ENCODE results near the gene CCDC12. TPM values are rescaled to one million over a fixed set of nuclear protein-coding genes. Genes with fewer than 3 reads are reported as not detected.
A peak's percentile ranks its signal among the peaks of the same experiment; 100 is the strongest.

CCDC12 gene
- polyA plus RNA-seq, 1 of the 3 experiments (the other 2 are of a cell fraction), result 105 TPM

GRCh38 chr3:47004369-47005211, 28.0 kb upstream of the CCDC12 start:
- Histone ChIP-seq H3K9me3 (no peaks in the 10 kb centered on the region), H3K4me3 (ENCODE audit: low read depth in 2 of 2, low read length in 1 of 2) (no peak overlapping the region), H3F3A (replicated peaks; ENCODE audit: insufficient read depth) (no peaks in the 10 kb centered on the region), H3K79me2 (ENCODE audit: insufficient read depth) (no peaks in the 10 kb centered on the region), H3K9me2 (no peaks in the 10 kb centered on the region), H3K36me3 (replicated peaks in 1 of 2; ENCODE audit: control insufficient read depth in 1 of 2, insufficient read depth in 2 of 2, low read length in 1 of 2) (peaks cover 0 to 9% of the 10 kb centered on the region in 2 experiments), H3K4me1 (ENCODE audit: control insufficient read depth in 1 of 2, insufficient read depth in 2 of 2, low read depth in 1 of 2, low read length in 1 of 2) (peaks cover 0 to 11% of the 10 kb centered on the region in 2 experiments; a peak in 1 of 4 replicates), H3K27me3 (ENCODE audit: insufficient read depth) (no peaks in the 10 kb centered on the region), H4K20me1 (ENCODE audit: insufficient read depth) (no peaks in the 10 kb centered on the region), H3K9ac (no peak overlapping the region), H2AFZ (ENCODE audit: low read depth) (no peak overlapping the region), H3K27ac (ENCODE audit: low read depth in 2 of 2, low read length in 1 of 2) (no peak overlapping the region), H3K4me2 (no peak overlapping the region)
- WGBS (ENCODE audit: low lambda C conversion rate), result over 99% methylated on average over 12 of the region's 17 CpGs
- peak; percentile 21 for DNase-seq
- CTCF ChIA-PET, result interaction anchor here (0.6 to 4.7 kb wide), 5 partner anchors 8 to 646 kb away, joined by 3 to 16 read pairs (median 5); no protein-coding TSS in a partner anchor
- POLR2A ChIA-PET, result no interaction called here
- TF ChIP-seq SMC3 (IDR thresholded peaks at IDR 0.05; ENCODE audit: low read depth, low read length) (no peak), RXRA (IDR thresholded peaks at IDR 0.05; ENCODE audit: borderline replicate concordance, low read depth) (no peak), ELF1 (IDR thresholded peaks at IDR 0.05) (no peak), YY1 (IDR thresholded peaks at IDR 0.05; ENCODE audit: low read depth) (no peak), POLR2AphosphoS5 (IDR thresholded peaks at IDR 0.05; ENCODE audit: low read depth, low read length) (no peak), RFX5 (IDR thresholded peaks at IDR 0.05; ENCODE audit: low read length) (no peak), USF2 (IDR thresholded peaks at IDR 0.05; ENCODE audit: borderline replicate concordance, low read depth, low read length) (no peak), IRF3 (IDR thresholded peaks at IDR 0.05; ENCODE audit: low read depth, low read length) (no peak), MEF2A (IDR thresholded peaks at IDR 0.05; ENCODE audit: borderline replicate concordance, low read depth) (no peak), GATA2 (CRISPR knock-in tag; IDR thresholded peaks at IDR 0.05) (no peak)

- 94% methylated on average over 24 of the region's 27 CpGs for WGBS (ENCODE audit: low lambda C conversion rate)
- ChIA-PET POLR2A (no interaction called here), CTCF (interaction anchor here (1.2 to 4.7 kb wide), 2 partner anchors 81 to 515 kb away, joined by 3 to 16 read pairs; no protein-coding TSS in a partner anchor)
These were observed 27.2 kb upstream of the CCDC12 start for GRCh38 chr3:47003461-47004368.

More at GRCh38 chr3:47003461-47004368, 27.2 kb upstream of the CCDC12 start:
- Histone ChIP-seq H2AFZ (ENCODE audit: low read depth) (no peak overlapping the region), H3K4me1 (ENCODE audit: control insufficient read depth in 1 of 2, insufficient read depth in 2 of 2, low read depth in 1 of 2, low read length in 1 of 2) (peaks cover 0 to 5% of the 10 kb centered on the region in 2 experiments; a peak in 1 of 4 replicates), H3F3A (replicated peaks; ENCODE audit: insufficient read depth) (no peaks in the 10 kb centered on the region), H3K27me3 (ENCODE audit: insufficient read depth) (no peaks in the 10 kb centered on the region), H3K9me2 (no peaks in the 10 kb centered on the region), H4K20me1 (ENCODE audit: insufficient read depth) (no peaks in the 10 kb centered on the region), H3K4me2 (no peak overlapping the region), H3K79me2 (ENCODE audit: insufficient read depth) (no peaks in the 10 kb centered on the region), H3K4me3 (ENCODE audit: low read depth in 2 of 2, low read length in 1 of 2) (no peak overlapping the region), H3K27ac (ENCODE audit: low read depth in 2 of 2, low read length in 1 of 2) (no peak overlapping the region), H3K9me3 (no peaks in the 10 kb centered on the region), H3K36me3 (replicated peaks in 1 of 2; ENCODE audit: control insufficient read depth in 1 of 2, insufficient read depth in 2 of 2, low read length in 1 of 2) (peaks cover 0 to 9% of the 10 kb centered on the region in 2 experiments), H3K9ac (no peak overlapping the region)
- DNase-seq, result peak; percentile 24
- TF ChIP-seq RXRA (IDR thresholded peaks at IDR 0.05; ENCODE audit: borderline replicate concordance, low read depth) (no peak), EP300 (IDR thresholded peaks at IDR 0.05; ENCODE audit: borderline replicate concordance in 1 of 2, low read depth in 1 of 2, low read length in 1 of 2) (no peak), FOXM1 (IDR thresholded peaks at IDR 0.05; ENCODE audit: low read depth) (no peak), CTCF (IDR thresholded peaks at IDR 0.05) (no peak), MAX (IDR thresholded peaks at IDR 0.05; ENCODE audit: low read depth) (no peak), TCF12 (IDR thresholded peaks at IDR 0.05) (no peak), FOXJ3 (CRISPR knock-in tag; IDR thresholded peaks at IDR 0.05) (no peak), GABPA (IDR thresholded peaks at IDR 0.05; ENCODE audit: low read depth) (no peak)

Measured in SK-N-SH (cell line).